Upper lobe of left lung (tissue), 4 donors: ENCODE results near the gene CACNA1D.

ENCODE experiments used
- POLR2A ChIP-seq, 4 donors: fragments of 450-650 bp; IDR thresholded peaks; one replicate each; pipeline ENCODE4 v1.5.1; 2016 to 2017; ENCODE audit warnings: antibody characterized with exemption in 4 of 4, mild to moderate bottlenecking in 2 of 4
- TF ChIP-seq, protein P1 (sequence below), 6 experiments: fragments of 450-650 bp in 4 of 6; fragments of 200-600 bp in 2 of 6; sonication (generic) in 2 of 6; IDR thresholded peaks; one replicate each; pipeline ENCODE4 v1.5.1; 2016 to 2019; ENCODE audit warnings: antibody characterized with exemption in 6 of 6

DNA sequence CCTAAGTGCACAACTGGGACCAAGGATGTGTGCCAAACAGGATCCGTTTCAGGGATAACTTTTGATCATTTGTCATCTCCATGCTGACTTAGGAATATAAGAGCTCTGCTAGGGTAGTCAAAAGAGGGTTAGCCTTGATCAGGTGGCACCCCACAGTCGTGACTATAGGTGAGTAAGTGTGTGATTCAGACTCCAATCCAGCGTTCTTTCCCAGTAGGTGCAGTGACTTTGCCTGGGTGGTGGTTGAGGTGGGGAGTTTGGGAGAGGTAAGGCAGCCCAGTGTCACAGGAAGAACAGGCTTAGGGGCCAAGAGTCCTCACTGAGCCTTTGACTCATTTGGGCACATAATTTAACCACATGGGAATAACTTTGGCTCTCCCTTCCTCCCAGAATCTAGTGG, 300.8 kb downstream of the CACNA1D start:
- TF ChIP-seq, protein P1, sequence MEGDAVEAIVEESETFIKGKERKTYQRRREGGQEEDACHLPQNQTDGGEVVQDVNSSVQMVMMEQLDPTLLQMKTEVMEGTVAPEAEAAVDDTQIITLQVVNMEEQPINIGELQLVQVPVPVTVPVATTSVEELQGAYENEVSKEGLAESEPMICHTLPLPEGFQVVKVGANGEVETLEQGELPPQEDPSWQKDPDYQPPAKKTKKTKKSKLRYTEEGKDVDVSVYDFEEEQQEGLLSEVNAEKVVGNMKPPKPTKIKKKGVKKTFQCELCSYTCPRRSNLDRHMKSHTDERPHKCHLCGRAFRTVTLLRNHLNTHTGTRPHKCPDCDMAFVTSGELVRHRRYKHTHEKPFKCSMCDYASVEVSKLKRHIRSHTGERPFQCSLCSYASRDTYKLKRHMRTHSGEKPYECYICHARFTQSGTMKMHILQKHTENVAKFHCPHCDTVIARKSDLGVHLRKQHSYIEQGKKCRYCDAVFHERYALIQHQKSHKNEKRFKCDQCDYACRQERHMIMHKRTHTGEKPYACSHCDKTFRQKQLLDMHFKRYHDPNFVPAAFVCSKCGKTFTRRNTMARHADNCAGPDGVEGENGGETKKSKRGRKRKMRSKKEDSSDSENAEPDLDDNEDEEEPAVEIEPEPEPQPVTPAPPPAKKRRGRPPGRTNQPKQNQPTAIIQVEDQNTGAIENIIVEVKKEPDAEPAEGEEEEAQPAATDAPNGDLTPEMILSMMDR (IDR thresholded peaks at IDR 0.05): no peak
- TF ChIP-seq POLR2A (IDR thresholded peaks at IDR 0.05): no peak
